UCSD-AML1 (cell line): ENCODE measurements around the gene EFR3B.

Experiments
- DNase-seq: peaks from one replicate; lab custom pipeline; 2025; ENCODE audit not compliant: unreplicated experiment; lab: John Stamatoyannopoulos, UW

Gene EFR3B

GRCh38 chr2:25035537-25036220, 6.2 kb upstream of the EFR3B start:
- no peak for DNase-seq

GRCh38 chr2:25036221-25036559, 5.7 kb upstream of the EFR3B start:
- no peak for DNase-seq

- no peak for DNase-seq
Observed at GRCh38 chr2:25039126-25039525, 2.8 kb upstream of the EFR3B start.

- DNase-seq, result no peak
Observed at GRCh38 chr2:25041307-25041927, 459 bp upstream of the EFR3B start.

GRCh38 chr2:25042321-25043240, 705 bp downstream of the EFR3B start:
- DNase-seq, result no peak

GRCh38 chr2:25043241-25043867, 1.5 kb downstream of the EFR3B start:
- DNase-seq, result no peak

GRCh38 chr2:25044011-25044410, 2.1 kb downstream of the EFR3B start:
- DNase-seq, result no peak

GRCh38 chr2:25044990-25045389, 3.1 kb downstream of the EFR3B start:
- DNase-seq, result no peak

- no peak for DNase-seq
Observed at GRCh38 chr2:25049422-25049821, 7.5 kb downstream of the EFR3B start.

GRCh38 chr2:25050128-25050527, 8.3 kb downstream of the EFR3B start:
- no peak for DNase-seq

- DNase-seq, result no peak
Observed at GRCh38 chr2:25053041-25053440, 11.2 kb downstream of the EFR3B start.

- DNase-seq, result no peak
Observed at GRCh38 chr2:25054720-25055119, 12.8 kb downstream of the EFR3B start.

- no peak for DNase-seq
Observed at GRCh38 chr2:25055376-25055920, 13.6 kb downstream of the EFR3B start.

GRCh38 chr2:25056098-25056821, 14.4 kb downstream of the EFR3B start:
- no peak for DNase-seq

- no peak for DNase-seq
Observed at GRCh38 chr2:25062511-25062917, 20.6 kb downstream of the EFR3B start.

- no peak for DNase-seq
Observed at GRCh38 chr2:25063876-25064660, 22.2 kb downstream of the EFR3B start.

GRCh38 chr2:25065768-25066167, 23.9 kb downstream of the EFR3B start:
- no peak for DNase-seq

GRCh38 chr2:25066455-25066854, 24.6 kb downstream of the EFR3B start:
- DNase-seq, result no peak

- no peak for DNase-seq
Observed at GRCh38 chr2:25068217-25068616, 26.3 kb downstream of the EFR3B start.

GRCh38 chr2:25071966-25072365, 30.1 kb downstream of the EFR3B start:
- DNase-seq, result no peak
